Measurements from ENCODE around the gene GPR18.

Gene GPR18, protein sequence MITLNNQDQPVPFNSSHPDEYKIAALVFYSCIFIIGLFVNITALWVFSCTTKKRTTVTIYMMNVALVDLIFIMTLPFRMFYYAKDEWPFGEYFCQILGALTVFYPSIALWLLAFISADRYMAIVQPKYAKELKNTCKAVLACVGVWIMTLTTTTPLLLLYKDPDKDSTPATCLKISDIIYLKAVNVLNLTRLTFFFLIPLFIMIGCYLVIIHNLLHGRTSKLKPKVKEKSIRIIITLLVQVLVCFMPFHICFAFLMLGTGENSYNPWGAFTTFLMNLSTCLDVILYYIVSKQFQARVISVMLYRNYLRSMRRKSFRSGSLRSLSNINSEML

DNA sequence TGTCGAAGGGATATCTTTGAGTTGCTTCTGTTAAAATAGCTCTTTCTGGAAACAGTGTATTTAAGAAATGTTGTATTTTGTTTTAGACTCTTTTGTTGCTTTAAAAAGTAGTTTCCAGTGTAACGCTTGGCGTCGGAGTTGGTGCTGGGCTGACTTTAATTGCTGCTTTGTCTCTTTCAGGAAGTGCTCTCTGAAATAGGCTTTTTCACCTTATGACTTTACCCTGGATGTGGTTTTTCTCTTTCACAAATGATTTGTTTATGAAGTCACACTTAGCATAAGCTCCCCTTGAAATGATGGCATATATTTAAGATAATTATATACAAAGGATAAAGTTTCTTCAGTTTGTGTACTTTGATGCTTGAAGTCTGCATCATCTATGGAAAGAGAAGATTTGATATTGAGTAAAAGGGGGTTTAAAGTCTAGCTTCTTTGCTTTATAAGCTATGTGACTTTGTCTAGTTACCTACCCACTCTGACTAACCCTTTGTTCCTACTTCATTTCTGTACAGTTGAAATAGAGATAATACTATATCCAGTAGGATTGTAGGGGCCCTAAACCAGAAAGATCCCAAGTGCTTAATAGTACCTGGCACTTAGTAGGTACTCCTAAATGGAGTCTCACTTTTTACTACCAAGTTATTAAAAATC is at the start of gene GPR18:
Gene GPR18 (minus strand): TSS at position 170 of the 651 bp plus-strand sequence. CDS start 2,507 bp downstream, outside the sequence.
- no peak for DNase-seq

DNA sequence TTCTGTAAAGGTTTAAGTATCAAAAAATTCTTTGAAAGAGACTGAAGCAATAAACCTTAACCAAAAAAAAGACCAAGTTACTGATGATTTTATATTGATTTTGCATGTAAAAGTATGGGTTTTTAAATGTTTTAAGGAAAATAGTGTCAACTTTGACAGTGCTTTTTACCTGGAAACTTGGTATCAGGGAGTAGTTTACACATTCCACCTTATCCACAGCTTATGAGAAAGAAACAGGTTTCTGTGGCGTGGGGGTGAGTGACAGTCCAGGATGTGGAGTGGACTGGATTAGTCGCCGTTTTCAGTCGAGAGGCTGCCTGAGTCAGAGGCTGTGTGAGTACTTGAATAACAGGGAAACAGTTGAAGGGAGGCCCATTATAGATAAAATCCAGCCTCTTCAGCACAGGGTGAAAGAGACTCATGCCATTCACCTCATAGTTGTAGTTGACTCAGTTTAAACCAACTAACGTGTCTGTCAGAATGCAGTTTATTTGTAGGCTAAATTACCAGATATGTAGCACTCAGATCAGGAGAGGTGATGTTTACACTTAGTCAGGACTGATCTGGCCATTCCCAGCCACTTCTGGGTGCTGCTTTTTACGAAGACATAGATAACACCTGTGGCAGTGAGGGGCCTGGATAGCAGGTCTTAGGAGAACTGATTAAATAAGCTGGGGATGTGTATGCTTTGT is 49.6 kb upstream of the GPR18 start:
- DNase-seq, result no peak

DNA sequence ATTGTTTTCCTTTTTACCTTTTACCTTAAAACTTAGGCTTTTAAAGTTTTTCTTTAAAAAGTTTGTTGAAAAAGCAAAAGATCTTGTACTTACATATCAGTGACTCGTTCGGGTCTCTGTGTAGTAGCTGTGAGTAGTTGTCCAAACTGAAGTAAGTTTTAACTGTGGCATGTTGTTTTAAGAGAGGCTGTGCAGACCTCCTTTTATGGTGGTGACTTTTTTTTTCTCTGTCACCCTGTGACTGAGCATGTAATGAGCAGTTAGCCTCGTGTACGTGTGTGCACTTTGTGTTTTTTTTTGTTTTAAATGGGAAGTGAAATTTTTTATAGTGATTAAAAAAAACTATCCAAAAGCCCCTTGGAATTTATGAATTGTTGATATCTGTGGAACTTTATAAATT is 49.1 kb upstream of the GPR18 start, which contains the start of gene GPR183:
Gene GPR183 (minus strand): TSS at position 153 of the 400 bp plus-strand sequence. CDS start 11,254 bp downstream, outside the sequence.
- no peak for DNase-seq

DNA sequence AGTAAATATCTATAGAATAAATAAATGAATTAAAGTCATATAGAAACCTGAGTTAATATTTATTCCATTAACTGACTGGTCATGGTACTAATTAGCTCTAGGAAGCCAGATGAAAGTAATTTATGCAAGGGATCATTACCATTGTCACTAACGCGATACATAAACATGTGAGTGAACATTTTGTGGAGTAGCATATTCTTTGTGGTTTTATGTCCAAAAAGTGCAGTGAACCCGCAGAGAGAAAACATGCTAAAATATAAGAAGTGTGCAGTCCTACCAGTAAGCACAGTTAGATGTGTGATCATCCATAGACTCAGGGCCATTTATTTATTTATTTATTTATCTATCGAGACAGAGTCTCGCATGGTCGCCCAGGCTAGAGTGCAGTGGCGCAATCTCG is 47.4 kb upstream of the GPR18 start:
- no peak for DNase-seq

DNA sequence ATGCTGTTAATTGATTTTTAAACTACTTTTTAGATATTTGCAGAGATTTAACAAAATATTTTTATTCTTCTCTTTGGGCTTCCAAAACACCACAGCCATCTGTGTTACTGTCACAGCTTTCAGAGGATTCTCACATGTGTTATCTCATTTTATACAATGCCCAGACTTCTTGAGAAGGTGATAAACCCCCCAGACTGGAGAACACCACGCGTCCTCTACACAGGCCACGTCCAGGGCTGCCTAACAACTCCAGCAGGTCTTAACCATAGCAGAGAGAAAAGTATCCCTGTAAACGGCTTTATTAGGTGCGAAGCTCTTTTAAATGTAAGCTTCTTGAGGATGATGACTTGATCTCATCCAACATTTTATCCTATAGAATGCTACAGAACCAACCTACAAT is 47.0 kb upstream of the GPR18 start:
- no peak for DNase-seq

DNA sequence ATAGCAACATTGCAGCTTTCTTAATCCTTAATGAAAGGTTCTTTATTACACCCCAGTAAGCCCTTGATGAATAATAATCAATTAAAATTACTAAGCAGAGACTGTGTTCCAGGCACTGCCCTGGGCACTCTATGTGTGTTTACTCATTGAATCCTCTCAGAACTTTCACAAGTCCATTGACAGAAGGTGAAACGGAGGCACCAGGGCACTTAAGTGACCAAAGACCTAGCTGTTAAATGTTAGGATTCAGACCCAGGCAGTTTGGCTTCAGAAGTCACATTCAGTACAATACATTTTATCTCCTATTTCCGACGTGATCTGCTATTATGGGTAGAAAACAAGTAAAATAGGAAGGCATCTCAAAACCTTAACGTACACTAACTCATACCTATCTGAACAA is 46.4 kb upstream of the GPR18 start:
- DNase-seq, result no peak

DNA sequence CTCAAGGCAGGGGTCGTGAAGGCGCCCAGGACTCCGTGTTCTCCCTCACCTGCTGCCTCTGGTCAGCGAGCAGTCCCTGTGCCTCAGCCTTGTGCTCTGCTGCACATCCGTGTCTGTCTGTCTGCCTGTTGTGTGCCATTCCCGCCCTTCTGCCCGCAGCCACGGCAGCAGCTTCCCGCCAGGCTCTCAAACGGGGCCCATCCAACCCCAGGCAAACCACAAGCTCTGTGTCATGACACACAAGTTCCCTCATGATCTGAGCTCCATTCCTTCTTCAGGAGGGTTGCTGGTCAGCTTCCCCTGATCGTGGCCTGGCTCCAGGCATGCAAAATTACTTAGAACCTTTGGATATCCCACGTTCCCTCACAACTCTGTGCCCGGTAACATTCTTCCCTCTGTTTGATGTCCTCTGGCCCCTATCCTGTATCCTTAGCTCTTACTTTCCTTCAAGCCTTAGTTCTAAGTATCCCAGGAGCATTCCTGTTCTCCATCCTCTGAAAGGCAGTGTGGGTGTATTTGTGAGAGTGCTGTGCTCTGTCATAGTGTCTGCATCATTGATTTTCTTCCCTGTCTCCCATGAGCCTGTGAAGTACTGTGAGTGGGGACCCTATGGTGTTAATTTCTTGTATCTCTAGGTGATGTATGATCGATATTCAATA is 45.8 kb upstream of the GPR18 start:
- no peak for DNase-seq

DNA sequence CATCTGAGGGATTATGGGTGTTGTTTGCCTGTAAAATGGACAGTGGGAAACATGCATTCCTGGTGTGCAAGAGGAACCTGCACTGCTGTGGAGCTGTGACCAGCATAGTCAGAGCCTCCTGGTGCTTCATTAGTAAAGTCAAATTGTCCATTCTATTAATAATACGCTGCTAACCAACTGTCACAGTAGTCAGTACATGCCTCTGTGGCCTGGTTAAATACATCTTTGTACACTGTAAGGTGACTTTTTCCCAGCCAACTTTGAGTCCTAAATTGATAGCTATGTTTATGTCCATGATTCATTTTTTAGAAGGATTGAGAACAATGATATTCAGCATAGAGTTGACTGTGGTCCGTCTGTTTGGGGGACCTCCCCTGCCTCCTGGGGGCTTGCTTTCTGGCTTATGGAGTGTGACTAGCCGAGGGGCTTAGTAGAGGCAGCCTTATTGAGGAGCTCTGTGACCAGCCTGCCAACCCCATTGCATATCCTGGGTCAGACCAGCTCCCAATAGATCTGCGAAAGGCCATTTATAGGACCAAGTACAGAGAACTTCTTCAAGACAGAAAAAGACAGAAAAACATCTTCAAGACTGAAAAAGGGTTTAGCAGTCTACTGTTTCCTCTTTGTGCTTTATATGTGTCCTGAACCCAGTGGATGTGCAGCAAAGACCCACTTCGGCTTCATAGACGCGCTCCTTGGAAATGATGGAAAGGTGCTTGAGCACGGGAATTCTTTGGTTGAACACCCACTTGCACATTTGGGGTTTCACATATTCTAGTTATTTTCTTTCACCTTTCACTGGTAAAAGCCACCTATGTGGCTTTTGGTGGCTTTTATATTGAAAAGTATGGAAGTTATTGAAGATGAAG is 44.7 kb upstream of the GPR18 start:
- no peak for DNase-seq

DNA sequence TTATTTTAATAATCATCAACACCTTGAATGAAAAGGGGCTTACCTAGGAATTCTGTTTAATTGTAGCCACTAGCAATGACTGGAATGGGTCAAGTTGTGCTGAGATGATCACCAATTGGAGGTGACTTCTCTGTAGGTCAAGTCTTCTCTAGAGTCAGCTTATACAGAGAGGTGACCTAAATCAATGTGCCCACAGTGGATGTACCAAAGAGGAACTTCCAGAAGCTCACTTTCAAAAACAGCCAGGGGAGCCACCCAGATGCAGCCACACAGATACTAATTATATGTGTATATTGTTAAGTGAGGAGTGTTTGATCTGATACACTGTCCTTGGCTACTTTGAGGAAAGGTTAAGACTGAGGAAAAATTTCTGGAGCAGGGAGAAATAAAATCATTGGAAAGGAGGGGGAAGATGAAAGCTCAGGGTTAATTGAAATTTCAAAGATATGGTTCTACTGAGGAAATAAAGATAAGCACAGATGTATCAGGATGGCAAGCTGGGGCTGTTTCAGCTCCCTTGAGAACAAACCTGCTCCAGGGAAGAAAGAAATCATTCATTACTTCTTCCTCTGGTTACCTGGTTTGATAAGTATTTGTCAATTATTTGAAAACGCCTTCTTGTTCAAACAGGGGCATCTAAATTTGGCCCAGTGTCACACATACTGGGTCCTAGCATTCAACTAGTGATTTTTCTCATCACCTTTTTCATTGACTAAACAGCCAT is 43.9 kb upstream of the GPR18 start:
- DNase-seq, result no peak

DNA sequence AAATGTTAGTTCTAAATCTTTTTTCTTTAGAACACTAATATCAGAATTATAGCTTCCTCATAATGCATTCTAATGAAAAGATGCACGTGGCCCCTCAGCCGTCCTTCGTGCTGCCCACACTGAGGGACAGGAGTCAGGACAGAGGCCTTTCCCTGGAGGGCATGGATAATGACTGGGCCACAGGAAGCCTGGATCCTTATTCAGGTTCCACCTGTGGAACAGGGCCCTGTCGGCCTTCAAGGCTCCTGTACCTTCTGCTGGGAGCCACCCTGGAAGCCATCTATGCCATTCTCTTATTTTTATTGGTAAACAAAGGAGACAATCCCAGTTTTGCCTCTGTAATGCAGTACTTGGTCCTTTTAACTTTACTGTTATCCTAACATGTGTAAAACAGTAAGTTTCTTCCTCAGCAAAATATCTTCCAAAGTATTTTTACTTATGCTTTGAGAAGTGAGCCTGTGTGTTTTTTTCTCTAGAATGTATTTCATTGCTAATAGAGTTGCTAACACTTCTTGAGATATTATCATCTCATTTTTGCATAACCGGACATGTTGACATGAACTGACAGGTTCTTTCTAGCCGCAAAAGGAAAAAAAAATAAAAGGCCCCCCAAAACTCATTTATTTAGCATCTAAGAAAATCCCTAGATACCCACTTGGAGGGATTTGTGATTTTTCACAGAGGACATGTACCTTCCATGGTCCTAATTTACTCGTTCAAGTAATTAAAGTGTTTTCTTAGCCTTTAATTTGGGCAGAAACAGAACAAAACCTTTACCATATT is 43.1 kb upstream of the GPR18 start:
- no peak for DNase-seq

DNA sequence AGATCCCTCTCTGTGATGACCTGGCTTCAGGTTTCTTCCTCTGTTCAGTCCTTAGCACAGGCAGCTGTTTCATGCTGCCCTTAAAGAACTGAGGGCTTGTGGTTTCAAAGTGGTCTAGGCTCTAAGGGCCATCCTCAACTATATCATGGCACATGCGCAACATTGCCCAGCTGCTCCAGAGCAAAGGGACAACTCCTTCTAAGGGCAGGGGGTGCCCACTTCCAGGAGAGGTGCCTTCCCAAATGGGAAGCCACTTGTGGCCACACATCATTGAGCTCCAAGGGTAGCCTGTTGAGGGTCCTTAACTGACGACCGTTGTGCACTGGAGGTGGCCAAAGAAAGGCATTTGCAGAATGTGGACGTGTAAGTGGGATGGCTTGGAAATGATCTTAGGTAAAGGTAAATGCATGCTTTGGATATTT is 41.8 kb upstream of the GPR18 start:
- DNase-seq, result no peak

DNA sequence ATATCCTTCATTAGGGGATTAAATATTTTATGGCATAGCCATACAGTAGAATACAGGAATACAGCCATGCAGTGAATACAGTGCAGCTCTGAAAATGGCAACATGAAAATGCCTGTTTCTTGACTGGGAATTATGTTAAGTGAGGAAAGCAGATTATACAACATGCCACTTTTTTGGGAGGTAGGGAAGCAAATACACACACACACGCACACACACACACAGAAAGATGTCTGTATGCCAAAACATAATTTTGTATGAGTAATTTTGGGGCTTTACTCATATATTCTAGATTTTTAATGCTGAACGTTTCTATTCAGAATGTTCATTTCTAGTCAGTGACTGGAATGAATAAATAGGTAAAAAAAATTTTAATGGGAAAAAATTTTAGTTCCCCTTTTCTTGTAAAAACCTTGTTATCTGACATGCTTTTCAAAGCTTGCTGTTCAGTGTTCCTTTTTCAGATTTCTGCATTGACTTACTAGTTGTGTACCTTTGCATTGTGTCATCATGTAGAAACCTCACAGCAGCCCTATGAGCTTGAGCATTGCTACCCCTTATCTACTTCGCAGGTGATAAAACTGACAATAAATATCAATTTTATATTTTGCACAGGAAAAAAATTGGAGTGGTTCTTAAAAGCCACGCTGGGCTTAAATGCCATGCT is 41.2 kb upstream of the GPR18 start:
- no peak for DNase-seq

DNA sequence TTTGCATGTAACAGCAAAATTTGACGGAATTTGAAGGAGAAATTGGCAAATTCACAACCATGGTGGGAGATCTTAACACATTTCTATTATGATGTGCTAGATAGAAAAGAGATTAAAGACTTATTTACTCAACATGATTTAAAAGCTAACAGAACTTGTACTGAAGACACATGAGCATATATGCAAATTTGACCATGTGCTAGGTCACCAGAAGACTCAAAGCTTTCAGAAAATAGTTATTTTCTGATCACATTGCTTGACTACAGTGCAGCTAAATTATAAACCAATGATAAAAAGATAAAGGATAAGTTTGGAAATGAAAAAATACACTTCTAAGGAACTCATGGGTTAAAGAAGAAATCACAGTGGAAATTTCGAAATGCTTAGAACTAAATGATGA is 39.9 kb upstream of the GPR18 start:
- no peak for DNase-seq

DNA sequence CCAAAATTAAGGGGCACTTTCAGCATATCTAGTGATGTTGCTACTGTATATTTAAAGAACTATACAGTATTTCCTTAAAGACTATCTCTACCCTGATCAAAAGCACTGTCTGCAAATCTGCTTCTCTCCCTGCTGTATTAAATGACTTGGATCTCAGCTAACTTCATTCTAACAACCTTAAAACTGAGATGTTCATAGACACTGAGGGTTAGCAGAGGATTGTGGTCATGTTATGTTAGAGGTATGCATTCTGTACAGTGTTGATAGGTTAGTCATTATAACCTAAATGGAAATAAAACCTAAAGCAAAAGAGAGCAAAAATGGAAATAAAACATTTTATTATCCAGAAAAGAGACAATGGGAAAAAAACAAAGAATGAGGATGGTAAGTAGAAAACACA is 39.2 kb upstream of the GPR18 start:
- DNase-seq, result no peak

DNA sequence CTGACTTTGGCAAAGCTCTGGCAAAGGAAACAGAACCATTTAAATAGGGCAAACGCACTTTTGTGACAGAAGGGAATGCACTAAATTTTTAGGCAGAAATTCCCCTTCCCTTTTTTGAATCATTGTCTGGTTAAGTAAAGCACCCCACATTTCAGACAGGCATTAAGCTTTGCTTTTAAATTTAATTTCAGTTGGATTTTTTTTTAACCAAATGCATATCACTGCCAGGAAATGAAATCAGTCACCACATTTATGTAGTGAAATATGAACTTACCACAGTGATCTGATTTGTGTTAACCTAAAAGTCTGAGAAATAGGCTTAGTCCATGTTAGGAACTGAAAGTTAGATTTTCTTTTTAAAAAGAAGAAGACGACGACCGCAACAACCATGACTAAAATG is 38.2 kb upstream of the GPR18 start:
- no peak for DNase-seq

DNA sequence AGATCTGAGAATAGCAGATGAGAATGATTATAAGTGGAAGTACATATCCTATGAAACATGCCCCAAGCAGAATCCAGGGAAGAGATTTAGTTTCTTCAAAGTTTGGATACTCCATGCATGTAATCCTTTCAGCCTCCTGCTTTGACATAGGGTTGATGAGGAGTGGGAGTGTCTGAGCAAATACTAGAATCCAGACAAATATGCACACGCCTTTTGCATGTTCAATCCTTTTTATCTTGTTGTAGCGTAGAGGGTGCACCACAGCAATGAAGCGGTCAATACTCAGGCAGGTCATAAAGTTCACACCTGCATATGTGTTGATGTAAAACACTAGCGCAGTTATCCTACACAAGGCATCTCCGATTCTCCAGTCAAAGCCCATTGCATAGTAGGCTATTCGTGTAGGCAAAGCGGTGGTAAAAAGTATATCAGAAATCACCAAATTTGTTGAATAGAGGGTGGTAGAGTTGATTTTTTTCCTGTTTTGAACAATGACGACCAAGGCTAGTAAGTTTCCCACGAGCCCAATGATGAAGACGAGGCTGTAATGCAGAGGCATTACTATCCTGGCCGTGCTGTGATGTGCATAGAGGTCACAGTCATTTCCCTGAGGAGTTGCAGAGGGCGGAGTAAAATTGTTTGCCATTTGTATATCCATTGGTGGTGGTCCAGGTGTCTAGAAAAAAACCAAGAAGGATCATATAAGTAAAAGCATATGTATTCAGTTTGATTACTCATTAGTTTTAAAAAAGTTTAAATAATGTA is 37.5 kb upstream of the GPR18 start:
- DNase-seq, result no peak

DNA sequence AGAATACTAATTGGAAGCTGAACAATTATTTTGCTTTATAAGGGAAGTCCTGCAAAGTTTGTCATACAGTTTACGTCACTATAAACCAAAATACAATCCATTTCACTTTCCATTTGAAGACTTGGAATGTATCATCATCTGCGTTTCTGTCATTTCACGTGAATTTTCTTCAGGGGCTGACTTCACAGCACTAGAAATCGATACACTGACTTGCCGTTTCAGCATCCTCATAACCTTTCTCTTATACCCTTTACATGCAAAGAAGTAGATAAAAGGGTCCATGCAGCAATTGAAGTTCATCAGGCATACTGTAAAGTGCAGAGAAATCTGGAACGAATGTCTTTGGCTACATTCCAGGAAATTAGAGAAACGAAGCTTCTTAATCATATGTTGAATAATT is 36.8 kb upstream of the GPR18 start:
- DNase-seq, result no peak

DNA sequence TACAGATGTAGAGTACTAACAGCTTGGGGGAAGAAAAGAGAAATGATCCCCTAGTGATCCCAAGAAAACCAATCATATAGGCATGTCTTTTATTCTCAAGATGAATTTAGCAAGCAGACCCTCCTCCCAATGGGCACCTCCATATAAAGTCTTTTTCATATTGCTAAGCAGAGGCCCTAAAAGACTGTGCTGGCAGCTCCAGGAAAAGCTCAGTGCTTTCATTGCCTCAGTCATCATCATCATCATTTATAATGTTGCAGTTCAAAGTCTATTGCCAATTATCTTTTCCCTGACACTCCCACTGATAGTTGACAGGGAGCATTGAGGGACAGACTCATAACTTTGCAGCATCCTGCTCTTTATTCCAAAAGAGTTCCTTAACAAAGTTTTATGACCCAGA is 36.0 kb upstream of the GPR18 start:
- no peak for DNase-seq

DNA sequence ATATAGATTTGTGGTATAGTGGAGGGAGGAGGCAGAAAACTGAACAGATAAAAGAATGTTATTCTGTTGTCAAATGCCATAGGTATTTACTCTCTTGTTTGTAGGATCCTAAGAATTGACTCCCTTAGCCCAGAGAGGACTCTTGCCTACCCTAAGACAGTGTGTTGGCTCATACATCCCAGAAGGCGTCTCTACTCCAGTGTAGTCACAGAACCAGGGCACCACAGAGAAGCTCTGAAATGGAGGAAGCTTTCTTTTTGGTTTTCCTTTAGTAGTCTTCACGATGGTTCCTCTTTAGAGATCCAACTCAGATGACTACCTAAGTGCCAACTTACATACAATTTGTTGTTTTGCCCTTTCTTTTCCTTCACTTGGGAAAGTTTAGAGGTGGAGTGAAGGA is 35.0 kb upstream of the GPR18 start:
- no peak for DNase-seq

DNA sequence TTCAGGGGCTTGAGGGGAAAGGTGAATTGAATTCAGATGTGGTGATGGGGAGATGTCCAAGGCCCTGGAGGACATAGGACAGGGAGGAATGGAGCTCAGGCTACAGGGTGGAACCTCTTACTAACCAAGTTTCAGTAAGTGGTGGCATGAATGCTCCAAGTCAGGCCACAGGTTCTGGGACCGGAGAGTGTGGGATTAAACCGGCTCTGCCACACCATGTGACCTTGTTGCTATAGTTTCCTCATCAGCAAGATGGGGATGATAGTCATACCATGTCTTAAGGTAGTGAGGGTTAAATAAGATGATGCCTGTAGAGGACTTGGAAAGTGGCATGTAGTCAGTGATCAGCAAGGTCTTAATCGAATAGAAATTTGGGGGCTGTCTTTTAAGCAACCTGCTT is 32.7 kb upstream of the GPR18 start:
- DNase-seq, result no peak

All from NCI-H1092 treated with DMSO at 0.1 percent for 48 hours (cell line).